Caco-2 (cell line): ENCODE results near the gene ELN. TPM values are rescaled to one million over a fixed set of nuclear protein-coding genes. Genes with fewer than 3 reads are reported as not detected.

Experiments used
- BruUV-seq: library from RNA; stranded (reverse); fragments of 400-500 nt; replicated peaks from 2 replicates; lab custom pipeline; 2021; lab: Mats Ljungman, UMichigan
- CTCF ChIA-PET: fragments of 300-600 bp; sonication (Branson Sonifier 250); formaldehyde crosslinking; loops from one replicate; lab custom pipeline; 2022; ENCODE audit warnings: antibody characterized with exemption; lab: Charles Lee
- POLR2A ChIA-PET: fragments of 300-600 bp; sonication (Branson Sonifier 250); formaldehyde crosslinking; loops from one replicate; lab custom pipeline; 2022; ENCODE audit warnings: antibody characterized with exemption; lab: Charles Lee
- DNase-seq, 2 experiments: peaks; one replicate each; pipeline versions ENCODE4 v3.0.0 to v3.0.0-alpha.2; 2020 to 2022
- H3K27me3 ChIP-seq: replicated peaks from 2 replicates; pipeline ENCODE4 v1.6.0; 2011; ENCODE audit warnings: low read length; ENCODE audit not compliant: control insufficient read depth, insufficient read depth
- H3K36me3 ChIP-seq: 2 replicates; pipeline ENCODE4 v1.5.1; 2011; ENCODE audit warnings: low read length; ENCODE audit not compliant: control insufficient read depth, insufficient read depth
- H3K4me1 ChIP-seq: fragments of 250-450 bp; sonication (Bioruptor Pico); 2 replicates; pipeline ENCODE4 v1.5.1; 2020; ENCODE audit warnings: mild to moderate bottlenecking
- H3K4me3 ChIP-seq: 2 replicates; pipeline ENCODE4 v1.5.1; 2011; ENCODE audit warnings: low read depth, mild to moderate bottlenecking, control low read depth, low read length
- H3K9me3 ChIP-seq: fragments of 250-450 bp; sonication (Bioruptor Pico); 2 replicates; pipeline ENCODE4 v1.5.1; 2020; ENCODE audit warnings: mild to moderate bottlenecking, moderate library complexity
- H3K27ac Mint-ChIP-seq: one replicate; pipeline ENCODE4 v1.8.0; 2022; ENCODE audit warnings: mixed read lengths; ENCODE audit not compliant: unreplicated experiment
- H3K27me3 Mint-ChIP-seq: one replicate; pipeline ENCODE4 v1.8.0; 2022; ENCODE audit warnings: mixed read lengths; ENCODE audit not compliant: insufficient read depth, unreplicated experiment
- H3K36me3 Mint-ChIP-seq: one replicate; pipeline ENCODE4 v1.8.0; 2022; ENCODE audit warnings: mild to moderate bottlenecking, mixed read lengths; ENCODE audit not compliant: insufficient read depth, unreplicated experiment
- H3K4me1 Mint-ChIP-seq: one replicate; pipeline ENCODE4 v1.8.0; 2022; ENCODE audit warnings: low read depth, mixed read lengths; ENCODE audit not compliant: unreplicated experiment
- H3K4me3 Mint-ChIP-seq: one replicate; pipeline ENCODE4 v1.8.0; 2022; ENCODE audit warnings: mild to moderate bottlenecking, moderate library complexity, mixed read lengths; ENCODE audit not compliant: unreplicated experiment
- H3K9me3 Mint-ChIP-seq: one replicate; pipeline ENCODE4 v1.8.0; 2022; ENCODE audit warnings: mixed read lengths; ENCODE audit not compliant: unreplicated experiment
- CTCF ChIP-seq, 2 experiments: fragments of 200-600 bp in 1 of 2; IDR thresholded peaks; 1 replicate in 1 of 2; 2 replicates in 1 of 2; pipeline versions ENCODE4 v1.5.1 to v1.8.0; 2011 to 2022; ENCODE audit warnings: antibody characterized with exemption in 1 of 2, control low read depth in 1 of 2, inconsistent platforms in 1 of 2, low read depth in 1 of 2, low read length in 1 of 2, mild to moderate bottlenecking in 1 of 2, moderate library complexity in 1 of 2; ENCODE audit not compliant: insufficient read depth in 1 of 2, severe bottlenecking in 1 of 2, unreplicated experiment in 1 of 2
- intact Hi-C: fragments of 100-400 bp; cut with micrococcal nuclease; formaldehyde crosslinking; loops from one replicate; pipeline ENCODE4 v1.10.0; 2022; ENCODE audit not compliant: unreplicated experiment
- total RNA-seq: library from RNA; stranded (reverse); gene quantifications from 2 replicates; pipeline ENCODE4 v1.2.3, GENCODE V29; 2022

The ELN gene
- total RNA-seq, 1 experiment from 2014 or later = not detected

GRCh38 chr7:73992101-73992562 lies 35.8 kb upstream of the ELN start:
- DNase-seq = no peak
- BruUV-seq = no TSS peak
- Histone ChIP-seq H3K36me3 (no peaks in the 10 kb centered on the region), H3K9me3 (no peaks in the 10 kb centered on the region), H3K27me3 (no peaks in the 10 kb centered on the region), H3K4me1 (no peaks in the 10 kb centered on the region), H3K4me3 (no peak overlapping the region)
- intact Hi-C loops = no loop called here
- Mint-ChIP-seq H3K9me3 (peaks cover 25% of the 10 kb centered on the region), H3K27me3 (no peaks in the 10 kb centered on the region), H3K27ac (no peak overlapping the region), H3K4me3 (no peak overlapping the region), H3K36me3 (no peaks in the 10 kb centered on the region), H3K4me1 (no peaks in the 10 kb centered on the region)
- no peak for TF ChIP-seq CTCF (IDR thresholded peaks at IDR 0.05; ENCODE audit: insufficient read depth in 1 of 2, low read depth in 1 of 2, low read length in 1 of 2, severe bottlenecking in 1 of 2, unreplicated experiment in 1 of 2)
- POLR2A ChIA-PET = no interaction called here
- CTCF ChIA-PET = no interaction called here

- peaks cover 25% of the 10 kb centered on the region for H3K9me3 Mint-ChIP-seq
- no peaks in the 10 kb centered on the region for H3K4me1 Mint-ChIP-seq
- no peak for TF ChIP-seq CTCF (IDR thresholded peaks at IDR 0.05; ENCODE audit: insufficient read depth in 1 of 2, low read depth in 1 of 2, low read length in 1 of 2, severe bottlenecking in 1 of 2, unreplicated experiment in 1 of 2)
- H3K36me3 Mint-ChIP-seq = no peaks in the 10 kb centered on the region
- H3K4me3 Mint-ChIP-seq = no peak overlapping the region
- no peaks in the 10 kb centered on the region for H3K36me3 ChIP-seq
- H3K27me3 ChIP-seq = no peaks in the 10 kb centered on the region
- no peaks in the 10 kb centered on the region for H3K4me1 ChIP-seq
- H3K4me3 ChIP-seq = no peak overlapping the region
- DNase-seq = no peak
- intact Hi-C loops = no loop called here
- no peaks in the 10 kb centered on the region for H3K27me3 Mint-ChIP-seq
- BruUV-seq = no TSS peak
- CTCF ChIA-PET = no interaction called here
- H3K9me3 ChIP-seq = no peaks in the 10 kb centered on the region
- H3K27ac Mint-ChIP-seq = no peak overlapping the region
- POLR2A ChIA-PET = no interaction called here
Measured at GRCh38 chr7:73994023-73994422, 34.0 kb upstream of the ELN start.

GRCh38 chr7:73994761-73995160 lies 33.2 kb upstream of the ELN start:
- H3K9me3 Mint-ChIP-seq = peaks cover 25% of the 10 kb centered on the region
- Histone ChIP-seq H3K27me3 (no peaks in the 10 kb centered on the region), H3K36me3 (no peaks in the 10 kb centered on the region), H3K9me3 (no peaks in the 10 kb centered on the region), H3K4me3 (no peak overlapping the region), H3K4me1 (no peaks in the 10 kb centered on the region)
- no peaks in the 10 kb centered on the region for H3K36me3 Mint-ChIP-seq
- CTCF ChIA-PET = no interaction called here
- H3K4me1 Mint-ChIP-seq = no peaks in the 10 kb centered on the region
- no peaks in the 10 kb centered on the region for H3K27me3 Mint-ChIP-seq
- no peak overlapping the region for H3K27ac Mint-ChIP-seq
- POLR2A ChIA-PET = no interaction called here
- no peak overlapping the region for H3K4me3 Mint-ChIP-seq
- no TSS peak for BruUV-seq
- intact Hi-C loops = no loop called here
- no peak for TF ChIP-seq CTCF (IDR thresholded peaks at IDR 0.05; ENCODE audit: insufficient read depth in 1 of 2, low read depth in 1 of 2, low read length in 1 of 2, severe bottlenecking in 1 of 2, unreplicated experiment in 1 of 2)
- DNase-seq = no peak
